Activated naive CD4-positive, alpha-beta T cell treated with anti-CD3 and anti-CD28 coated beads, Interleukin-2, amount 10 ng/mL, durations not matched to agents 7 days and 5 days (primary cell): ENCODE measurements around the gene FBXL16.

ENCODE experiments used
- CTCF ChIA-PET: fragments of 350-600 bp; sonication (Branson Sonifier 250); formaldehyde crosslinking; loops from one replicate; lab custom pipeline; 2021; ENCODE audit warnings: antibody characterized with exemption; lab: Charles Lee
- DNase-seq: peaks from one replicate; pipeline ENCODE4 v3.0.0-alpha.2; 2020
- H3K27ac Mint-ChIP-seq: one replicate; pipeline ENCODE4 v1.8.0; 2021; ENCODE audit warnings: mild to moderate bottlenecking, moderate library complexity, mixed read lengths
- H3K27me3 Mint-ChIP-seq: one replicate; pipeline ENCODE4 v1.8.0; 2021; ENCODE audit warnings: mild to moderate bottlenecking, mixed read lengths
- H3K36me3 Mint-ChIP-seq: one replicate; pipeline ENCODE4 v1.8.0; 2021; ENCODE audit warnings: mixed read lengths
- H3K4me1 Mint-ChIP-seq: one replicate; pipeline ENCODE4 v1.8.0; 2021; ENCODE audit warnings: mixed read lengths
- H3K4me3 Mint-ChIP-seq: one replicate; pipeline ENCODE4 v1.8.0; 2021; ENCODE audit warnings: mild to moderate bottlenecking, moderate library complexity, mixed read lengths
- H3K9me3 Mint-ChIP-seq: one replicate; pipeline ENCODE4 v1.8.0; 2021; ENCODE audit warnings: mixed read lengths

Gene FBXL16

DNA sequence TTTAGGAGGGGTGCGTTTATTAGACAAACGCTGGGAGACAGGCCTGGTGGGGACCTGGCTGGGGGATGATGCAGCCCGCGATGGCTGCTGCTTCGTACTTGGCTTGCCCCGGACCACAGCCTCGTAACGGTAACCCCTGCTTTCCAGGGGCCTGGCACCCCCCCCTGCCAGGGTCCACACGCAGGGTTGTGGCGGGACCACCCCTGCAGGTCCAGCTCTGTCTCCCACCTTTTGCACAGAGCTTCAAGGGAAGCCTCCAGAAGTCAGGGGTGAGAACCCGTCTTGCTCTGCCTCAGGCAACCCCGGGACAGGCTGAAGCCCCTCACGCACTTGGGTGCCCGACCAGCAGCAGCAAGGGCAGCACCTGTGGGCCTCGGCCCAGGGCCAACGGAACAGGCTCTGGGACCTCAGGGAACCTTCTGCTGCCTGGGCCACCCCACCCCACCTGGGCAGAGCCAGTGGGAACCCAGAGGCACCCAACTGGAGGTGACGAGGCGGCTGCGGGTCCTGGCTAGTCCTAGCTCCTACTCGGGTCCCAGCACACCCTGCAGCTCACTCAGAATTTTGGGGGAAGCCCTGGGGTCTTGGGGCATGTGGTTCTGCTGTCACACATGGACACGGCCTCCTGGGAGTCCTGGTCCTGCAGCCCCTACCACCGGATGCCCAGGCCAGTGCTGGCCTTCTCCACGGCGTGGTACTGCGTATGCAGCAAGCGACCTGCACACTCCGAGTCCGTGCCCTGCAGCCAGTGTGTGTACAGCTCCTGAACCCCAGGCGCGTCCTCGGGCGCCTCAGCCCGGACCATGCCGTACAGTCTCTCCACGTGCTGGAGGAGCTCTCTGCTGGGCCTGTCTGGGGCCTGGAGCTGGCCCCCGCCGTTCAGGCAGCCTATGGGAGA is 24.4 kb upstream of the FBXL16 start:
- CTCF ChIA-PET = interaction anchor here (1.6 kb wide), 1 partner anchor 11 kb away, joined by 4 read pairs; the partner anchor contains the start of gene CIAO3
- peak overlapping the region; percentile 26 for H3K4me3 Mint-ChIP-seq
- H3K36me3 Mint-ChIP-seq = peaks cover 4% of the 10 kb centered on the region

DNA sequence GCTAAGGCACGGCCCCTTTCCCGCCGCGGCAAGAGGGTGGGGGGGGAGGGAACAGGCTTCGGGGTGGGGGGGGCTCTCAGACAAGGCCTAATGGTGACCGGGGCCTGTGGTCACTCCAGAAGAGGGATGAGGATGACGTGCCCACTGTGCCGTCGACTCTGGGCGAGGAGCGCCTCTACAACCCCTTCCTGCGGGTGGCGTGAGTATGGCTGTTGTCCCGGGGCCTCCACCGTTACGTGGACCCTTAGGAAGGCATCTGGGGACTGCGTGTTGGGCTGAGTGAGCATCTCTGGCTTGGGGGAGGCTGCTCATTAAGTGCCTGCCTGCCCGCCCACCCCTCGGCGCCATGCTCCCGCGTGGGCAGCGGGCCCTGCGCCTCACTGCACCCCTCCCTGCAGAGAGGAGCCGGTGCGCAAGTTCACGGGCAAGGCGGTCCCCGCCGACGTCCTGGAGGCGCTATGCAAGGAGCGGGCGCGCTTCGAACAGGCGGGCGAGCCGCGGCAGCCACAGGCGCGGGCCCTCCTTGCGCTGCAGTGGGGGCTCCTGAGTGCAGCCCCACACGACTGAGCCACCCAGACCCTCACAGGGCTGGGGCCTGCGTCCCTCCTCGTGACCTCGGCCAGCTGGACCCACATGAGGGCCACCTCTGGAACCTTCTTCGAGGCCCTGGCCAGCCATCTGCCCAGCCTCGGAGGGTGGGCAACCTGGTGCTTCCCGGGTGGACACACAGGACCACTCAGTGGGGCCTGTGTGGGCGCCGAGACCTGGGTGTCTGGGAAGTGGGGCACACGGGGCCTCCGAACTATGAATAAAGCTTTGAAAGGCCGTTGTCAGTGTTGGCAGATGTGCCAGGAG is 23.5 kb upstream of the FBXL16 start:
- CTCF ChIA-PET = interaction anchor here (1.6 kb wide), 1 partner anchor 12 kb away, joined by 4 read pairs; the partner anchor contains the start of gene CIAO3
- H3K4me3 Mint-ChIP-seq = peak overlapping the region; percentile 49
- peaks cover 27% of the 10 kb centered on the region for H3K27me3 Mint-ChIP-seq
- H3K9me3 Mint-ChIP-seq = no peaks in the 10 kb centered on the region
- H3K36me3 Mint-ChIP-seq = peaks cover 4% of the 10 kb centered on the region
- peaks cover 3% of the 10 kb centered on the region for H3K4me1 Mint-ChIP-seq
- no peak for DNase-seq
- no peak overlapping the region for H3K27ac Mint-ChIP-seq

More for the DNA sequence above, 24.4 kb upstream of the FBXL16 start:
- no peak for DNase-seq
- H3K9me3 Mint-ChIP-seq = no peaks in the 10 kb centered on the region
- H3K27ac Mint-ChIP-seq = no peak overlapping the region
- H3K27me3 Mint-ChIP-seq = peaks cover 18% of the 10 kb centered on the region
- peaks cover 3% of the 10 kb centered on the region for H3K4me1 Mint-ChIP-seq

DNA sequence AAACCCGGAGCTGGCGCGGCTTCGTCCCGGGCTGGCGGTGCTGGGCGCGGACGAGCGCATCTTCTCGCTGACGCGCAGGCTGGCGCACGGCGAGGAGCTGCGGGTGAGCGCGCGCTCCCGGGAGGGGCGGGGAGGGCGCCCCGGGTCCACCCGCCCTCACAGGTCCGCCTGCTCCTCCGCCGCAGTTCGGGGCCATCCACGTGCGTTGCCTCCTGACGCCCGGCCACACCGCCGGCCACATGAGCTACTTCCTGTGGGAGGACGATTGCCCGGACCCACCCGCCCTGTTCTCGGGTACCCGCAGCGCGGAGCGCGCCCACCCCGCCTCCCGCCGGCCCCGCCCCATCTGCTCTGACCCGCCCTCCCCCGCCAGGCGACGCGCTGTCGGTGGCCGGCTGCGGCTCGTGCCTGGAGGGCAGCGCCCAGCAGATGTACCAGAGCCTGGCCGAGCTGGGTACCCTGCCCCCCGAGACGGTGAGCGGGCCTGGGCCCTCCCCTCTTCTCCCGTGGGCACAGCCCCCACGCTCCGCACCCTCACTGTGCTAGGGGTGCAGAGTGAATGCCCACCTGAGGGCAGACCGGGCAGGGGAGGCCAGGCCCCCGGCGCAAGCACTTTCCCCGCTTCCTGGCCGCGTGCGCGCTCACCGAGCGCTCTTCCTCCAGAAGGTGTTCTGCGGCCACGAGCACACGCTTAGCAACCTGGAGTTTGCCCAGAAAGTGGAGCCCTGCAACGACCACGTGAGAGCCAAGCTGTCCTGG is 22.7 kb upstream of the FBXL16 start:
- H3K4me3 Mint-ChIP-seq = peak overlapping the region; percentile 31
- H3K27ac Mint-ChIP-seq = no peak overlapping the region
- peaks cover 3% of the 10 kb centered on the region for H3K4me1 Mint-ChIP-seq
- peaks cover 4% of the 10 kb centered on the region for H3K36me3 Mint-ChIP-seq
- peak; percentile 71 for DNase-seq
- CTCF ChIA-PET = no interaction called here
- no peaks in the 10 kb centered on the region for H3K9me3 Mint-ChIP-seq
- peaks cover 30% of the 10 kb centered on the region for H3K27me3 Mint-ChIP-seq

DNA sequence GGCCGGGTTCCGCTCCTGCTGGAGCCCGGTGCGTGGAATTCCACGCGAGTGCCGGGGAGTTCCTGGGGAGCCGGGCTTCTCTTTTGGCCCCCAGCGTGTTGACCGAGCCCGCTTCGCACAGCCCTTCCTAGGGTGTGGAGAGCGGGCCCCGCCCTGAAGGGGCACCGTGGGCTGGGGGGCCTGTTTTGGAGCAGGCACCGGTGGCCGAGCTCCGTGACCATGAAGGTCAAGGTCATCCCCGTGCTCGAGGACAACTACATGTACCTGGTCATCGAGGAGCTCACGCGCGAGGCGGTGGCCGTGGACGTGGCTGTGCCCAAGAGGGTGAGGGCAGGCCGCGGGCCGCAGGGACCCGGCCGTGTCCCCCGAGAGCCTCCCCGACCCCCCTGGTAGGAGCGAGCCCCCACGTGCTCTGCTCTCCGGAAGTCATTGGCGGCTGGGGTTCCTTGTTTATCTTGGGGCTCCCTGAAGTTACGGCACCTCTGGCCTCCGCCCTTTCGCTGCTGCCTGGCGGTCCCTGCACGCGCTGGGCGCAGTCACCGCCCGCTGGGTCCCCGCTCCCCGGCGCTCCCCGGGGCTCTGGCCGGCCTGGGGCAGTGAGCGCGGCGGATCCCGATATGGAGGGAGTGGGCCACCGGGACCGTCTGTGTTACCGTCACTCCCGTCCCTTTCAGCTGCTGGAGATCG is 21.8 kb upstream of the FBXL16 start:
- Mint-ChIP-seq H3K9me3 (no peaks in the 10 kb centered on the region), H3K4me3 (peak overlapping the region; percentile 44), H3K27me3 (peaks cover 36% of the 10 kb centered on the region), H3K27ac (no peak overlapping the region), H3K36me3 (no peaks in the 10 kb centered on the region), H3K4me1 (peaks cover 7% of the 10 kb centered on the region)
- DNase-seq = peak; percentile 56
- CTCF ChIA-PET = interaction anchor here (3.2 kb wide), 1 partner anchor 15 kb away, joined by 10 read pairs; no protein-coding TSS in a partner anchor

DNA sequence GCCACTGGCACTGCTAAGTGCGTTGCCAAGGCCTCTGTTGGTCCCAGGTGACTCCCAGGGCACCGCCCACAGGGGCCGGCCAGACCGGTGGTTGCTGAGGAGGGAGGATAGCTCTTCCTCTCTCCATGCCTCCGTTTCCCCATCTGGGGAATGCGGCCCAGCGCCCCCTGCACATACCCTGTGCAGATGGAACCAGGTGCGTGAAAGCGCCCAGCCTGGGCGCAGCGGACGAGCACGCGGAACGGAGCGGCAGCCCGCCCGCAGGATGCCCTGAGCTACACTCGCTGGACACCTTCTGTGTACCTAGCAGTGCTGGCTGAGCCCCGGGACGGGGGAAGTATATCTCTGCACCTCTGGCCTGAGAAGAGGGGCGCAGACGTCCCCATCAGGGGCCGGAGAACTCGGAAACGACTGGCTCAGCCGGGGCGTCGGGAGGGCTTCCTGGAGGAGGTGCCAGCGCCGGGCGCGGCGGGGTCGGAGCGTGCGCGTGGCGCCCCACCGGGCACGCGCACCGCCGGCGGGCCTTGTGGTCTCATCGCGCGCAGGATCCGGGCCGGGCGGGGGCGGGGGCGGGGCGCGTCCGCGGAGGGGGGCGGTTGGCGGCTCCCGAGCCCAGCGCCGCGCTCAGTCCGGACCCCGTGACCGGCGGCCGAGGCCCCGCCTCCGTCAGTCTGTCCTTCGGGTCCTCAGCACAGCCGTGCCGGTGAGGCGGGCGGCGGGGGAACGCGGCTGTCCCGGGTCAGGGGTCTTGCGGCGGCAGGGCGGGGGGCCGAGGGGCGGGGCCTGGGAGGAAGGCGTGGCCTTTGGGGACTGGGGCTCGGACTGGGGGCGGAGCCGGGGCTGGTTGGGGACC is 21.1 kb upstream of the FBXL16 start, which contains the start of the genes CCDC78 and HAGHL:
TSS of gene CCDC78 (minus strand) at position 6 of the 853 bp plus-strand sequence. CDS start 76 bp downstream, outside the sequence.
TSS of gene HAGHL (plus strand) at position 669 of the 853 bp plus-strand sequence. CDS start 404 bp downstream, outside the sequence.
- H3K9me3 Mint-ChIP-seq = no peaks in the 10 kb centered on the region
- peaks cover 43% of the 10 kb centered on the region for H3K27me3 Mint-ChIP-seq
- CTCF ChIA-PET = interaction anchor here (1.0 to 3.2 kb wide), 3 partner anchors 9 to 14 kb away, joined by 4 to 10 read pairs (median 6); partner anchors contain the start of gene METRN
- peak within 1 kb of the TSS; percentile 70 for H3K4me3 Mint-ChIP-seq
- no peaks in the 10 kb centered on the region for H3K36me3 Mint-ChIP-seq
- peak; percentile 79 for DNase-seq
- H3K4me1 Mint-ChIP-seq = peaks cover 7% of the 10 kb centered on the region
- H3K27ac Mint-ChIP-seq = no peak within 1 kb of the TSS

DNA sequence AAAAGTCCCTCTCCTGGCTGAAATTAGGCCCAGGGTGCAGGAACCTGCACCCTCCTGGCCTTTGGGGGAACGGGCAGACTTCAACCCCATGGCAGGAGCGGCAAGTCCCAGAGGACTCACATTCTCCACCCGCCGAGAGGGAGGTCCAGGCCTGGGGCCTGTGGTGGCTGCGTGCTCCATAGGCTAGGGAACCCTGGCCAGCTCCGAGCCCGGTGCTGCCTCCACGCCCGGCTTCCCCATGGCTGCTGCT is 20.5 kb upstream of the FBXL16 start:
- peak overlapping the region; percentile 70 for H3K4me3 Mint-ChIP-seq
- H3K9me3 Mint-ChIP-seq = no peaks in the 10 kb centered on the region
- H3K27ac Mint-ChIP-seq = no peak overlapping the region
- H3K4me1 Mint-ChIP-seq = peaks cover 7% of the 10 kb centered on the region
- CTCF ChIA-PET = interaction anchor here (1.0 to 3.2 kb wide), 3 partner anchors 10 to 14 kb away, joined by 4 to 10 read pairs (median 6); partner anchors contain the start of gene METRN
- no peak for DNase-seq
- no peaks in the 10 kb centered on the region for H3K36me3 Mint-ChIP-seq
- H3K27me3 Mint-ChIP-seq = peaks cover 46% of the 10 kb centered on the region

DNA sequence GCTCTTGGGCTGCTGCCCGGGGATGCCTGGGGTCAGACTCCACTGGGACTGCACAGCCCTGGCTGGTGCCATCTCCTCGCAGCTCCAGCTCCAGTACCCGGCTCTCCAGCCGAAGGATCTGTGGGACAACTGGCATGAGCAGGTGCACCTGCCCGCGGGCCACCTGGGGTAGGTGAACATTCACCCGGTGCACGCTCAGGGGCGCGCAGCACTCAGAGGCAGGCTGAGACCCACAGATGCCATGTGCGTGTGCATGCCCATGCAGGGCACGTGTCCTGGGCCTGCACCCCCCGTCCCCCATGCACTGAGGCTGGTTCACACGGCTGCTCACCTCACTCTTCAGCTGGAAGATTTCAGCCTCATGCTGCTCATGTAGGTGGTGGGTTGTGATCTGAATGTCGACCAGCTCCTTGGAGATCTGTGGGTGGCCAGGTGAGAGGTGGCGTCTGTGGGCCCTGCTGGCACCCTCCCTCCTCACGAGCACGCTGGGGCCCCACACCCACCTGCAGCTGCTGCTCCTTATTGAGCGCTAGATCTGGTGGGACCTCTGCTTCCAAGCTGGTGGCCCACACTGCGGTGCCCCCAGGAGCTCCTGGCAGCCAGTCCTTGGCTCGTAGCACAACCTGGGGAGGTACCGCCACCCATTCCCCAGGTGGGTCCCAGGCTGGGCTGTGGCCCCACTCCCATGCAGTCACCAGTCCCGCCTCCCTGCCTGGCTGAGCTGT is 20.0 kb upstream of the FBXL16 start:
- Mint-ChIP-seq H3K27ac (no peak overlapping the region), H3K9me3 (no peaks in the 10 kb centered on the region), H3K27me3 (peaks cover 47% of the 10 kb centered on the region), H3K36me3 (no peaks in the 10 kb centered on the region), H3K4me3 (no peak overlapping the region), H3K4me1 (peaks cover 7% of the 10 kb centered on the region)
- CTCF ChIA-PET = interaction anchor here (1.0 to 3.2 kb wide), 5 partner anchors 10 to 18 kb away, joined by 3 to 10 read pairs (median 4); partner anchors contain the start of gene METRN
- no peak for DNase-seq

DNA sequence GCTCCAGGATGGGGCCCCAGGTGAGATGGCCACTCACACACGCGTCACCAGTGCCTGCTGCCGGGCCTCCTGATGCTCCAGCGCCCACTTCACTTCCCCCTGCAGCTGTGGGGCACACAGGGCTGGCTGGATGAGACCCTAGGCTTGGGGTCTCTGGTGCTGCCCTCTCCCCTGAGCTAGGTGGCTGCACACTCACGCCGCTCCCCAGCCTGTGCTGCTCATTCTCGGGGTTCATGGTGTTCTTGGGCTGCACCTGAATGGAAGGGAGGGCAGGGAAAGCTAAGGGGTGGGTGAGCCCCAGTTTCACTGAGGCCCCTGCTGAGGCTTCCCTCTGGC is 19.4 kb upstream of the FBXL16 start:
- Mint-ChIP-seq H3K4me3 (no peak overlapping the region), H3K4me1 (peaks cover 13% of the 10 kb centered on the region), H3K27me3 (peaks cover 53% of the 10 kb centered on the region), H3K27ac (no peak overlapping the region), H3K9me3 (no peaks in the 10 kb centered on the region), H3K36me3 (no peaks in the 10 kb centered on the region)
- DNase-seq = no peak
- CTCF ChIA-PET = interaction anchor here (0.5 to 3.2 kb wide), 5 partner anchors 10 to 31 kb away, joined by 3 to 10 read pairs (median 3); partner anchors contain the start of gene METRN

DNA sequence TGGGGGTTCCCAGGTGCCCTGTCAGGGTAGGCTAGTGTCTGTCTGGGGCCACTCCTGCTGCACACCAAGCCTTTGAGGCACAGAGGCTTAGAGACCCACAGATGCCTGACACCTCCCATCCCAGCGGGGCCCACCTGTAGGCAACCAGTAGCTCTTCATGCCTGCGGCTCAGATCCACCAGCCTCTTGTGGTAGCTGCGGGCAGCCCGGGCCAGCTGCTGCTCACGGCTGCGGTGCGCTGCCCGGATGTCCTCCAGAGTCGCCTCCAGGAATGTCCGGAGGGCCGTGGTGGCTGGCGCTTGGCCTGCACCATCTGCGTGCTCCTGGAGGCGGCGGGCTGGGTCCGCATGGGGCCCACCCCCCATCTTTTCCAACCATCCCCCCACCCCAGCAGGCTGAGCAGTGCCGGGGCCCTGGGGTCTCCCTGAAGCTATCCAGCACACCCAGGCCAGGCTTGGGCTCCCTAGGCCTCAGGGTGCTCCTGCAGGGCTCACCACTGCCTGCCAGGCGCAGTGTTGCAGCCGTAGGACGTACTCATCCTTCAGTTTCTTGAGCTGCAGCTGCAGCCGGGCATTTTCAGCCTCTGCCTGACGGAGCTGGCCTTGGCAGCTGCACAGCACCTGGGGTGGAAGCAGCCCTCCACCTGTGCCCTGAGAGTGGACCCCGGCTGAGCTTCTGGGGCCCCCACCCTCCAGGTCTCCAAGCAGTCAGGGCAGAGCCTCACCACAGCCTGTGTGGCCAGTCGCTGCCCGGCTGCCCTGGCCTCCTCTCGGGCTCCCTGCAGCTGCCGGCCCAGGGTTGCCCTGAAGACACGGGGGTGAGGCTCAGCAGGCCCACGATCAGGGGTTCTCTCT is 18.8 kb upstream of the FBXL16 start:
- Mint-ChIP-seq H3K27ac (no peak overlapping the region), H3K36me3 (no peaks in the 10 kb centered on the region), H3K27me3 (peaks cover 57% of the 10 kb centered on the region), H3K4me1 (peaks cover 18% of the 10 kb centered on the region), H3K9me3 (no peaks in the 10 kb centered on the region), H3K4me3 (no peak overlapping the region)
- CTCF ChIA-PET = interaction anchor here (0.5 to 3.2 kb wide), 5 partner anchors 12 to 32 kb away, joined by 3 to 10 read pairs (median 3); no protein-coding TSS in a partner anchor
- DNase-seq = no peak

DNA sequence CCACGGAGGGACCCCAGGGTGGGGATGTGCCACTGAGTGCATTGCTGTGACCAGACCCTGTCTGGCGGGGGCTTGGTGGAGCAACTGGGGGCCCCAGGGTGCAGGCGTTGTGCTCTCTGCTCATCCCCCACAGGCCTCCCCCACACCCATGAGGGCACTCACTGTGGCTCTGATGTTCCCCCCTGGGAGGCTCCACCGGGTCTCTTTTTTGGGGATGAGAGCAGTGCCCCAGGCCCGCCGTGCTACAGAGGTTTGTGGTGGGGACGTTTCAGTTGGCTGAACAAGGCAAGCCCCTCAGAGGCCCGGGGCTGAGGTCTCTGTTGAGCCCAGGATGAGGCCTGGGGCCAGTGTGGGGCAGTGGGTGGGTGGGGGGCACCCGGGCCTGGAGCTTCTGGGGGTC is 18.1 kb upstream of the FBXL16 start:
- Mint-ChIP-seq H3K4me1 (peaks cover 22% of the 10 kb centered on the region), H3K36me3 (no peaks in the 10 kb centered on the region), H3K27me3 (peaks cover 64% of the 10 kb centered on the region), H3K27ac (no peak overlapping the region), H3K4me3 (no peak overlapping the region), H3K9me3 (no peaks in the 10 kb centered on the region)
- CTCF ChIA-PET = interaction anchor here (2.0 kb wide), 1 partner anchor 11 kb away, joined by 9 read pairs; no protein-coding TSS in a partner anchor
- no peak for DNase-seq
